ENCODE results near the gene ACTMAP.

DNA sequence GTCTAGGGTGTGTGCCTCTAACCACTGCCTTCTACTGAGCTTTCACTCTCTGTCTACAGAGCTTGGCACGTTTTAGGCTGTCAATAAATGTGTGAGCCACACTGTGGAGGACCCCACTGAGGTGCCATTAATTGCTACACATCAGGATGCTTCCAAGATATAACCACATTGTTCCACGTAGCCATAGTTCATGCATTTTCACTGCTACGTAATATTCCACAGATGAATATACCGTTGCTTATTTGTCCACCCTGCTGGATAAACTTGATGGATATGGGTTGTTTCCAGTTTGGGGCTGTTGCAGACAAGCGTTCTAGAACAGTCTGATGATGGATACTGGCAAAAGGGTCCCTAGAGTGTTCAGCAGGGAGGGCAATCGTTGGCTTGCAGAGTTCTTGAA lies 48.5 kb downstream of the ACTMAP start:
- no peak for TF ChIP-seq EZH2 (IDR thresholded peaks at IDR 0.05)
- TF ChIP-seq, protein P1, sequence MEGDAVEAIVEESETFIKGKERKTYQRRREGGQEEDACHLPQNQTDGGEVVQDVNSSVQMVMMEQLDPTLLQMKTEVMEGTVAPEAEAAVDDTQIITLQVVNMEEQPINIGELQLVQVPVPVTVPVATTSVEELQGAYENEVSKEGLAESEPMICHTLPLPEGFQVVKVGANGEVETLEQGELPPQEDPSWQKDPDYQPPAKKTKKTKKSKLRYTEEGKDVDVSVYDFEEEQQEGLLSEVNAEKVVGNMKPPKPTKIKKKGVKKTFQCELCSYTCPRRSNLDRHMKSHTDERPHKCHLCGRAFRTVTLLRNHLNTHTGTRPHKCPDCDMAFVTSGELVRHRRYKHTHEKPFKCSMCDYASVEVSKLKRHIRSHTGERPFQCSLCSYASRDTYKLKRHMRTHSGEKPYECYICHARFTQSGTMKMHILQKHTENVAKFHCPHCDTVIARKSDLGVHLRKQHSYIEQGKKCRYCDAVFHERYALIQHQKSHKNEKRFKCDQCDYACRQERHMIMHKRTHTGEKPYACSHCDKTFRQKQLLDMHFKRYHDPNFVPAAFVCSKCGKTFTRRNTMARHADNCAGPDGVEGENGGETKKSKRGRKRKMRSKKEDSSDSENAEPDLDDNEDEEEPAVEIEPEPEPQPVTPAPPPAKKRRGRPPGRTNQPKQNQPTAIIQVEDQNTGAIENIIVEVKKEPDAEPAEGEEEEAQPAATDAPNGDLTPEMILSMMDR (IDR thresholded peaks at IDR 0.05 in 2 of 3, conservative IDR thresholded peaks at IDR 0.05 in 1 of 3; ENCODE audit: borderline replicate concordance in 1 of 3, insufficient read depth in 1 of 3, low read depth in 2 of 3, low read length in 2 of 3): no peak
- no peak for TF ChIP-seq ZNF274 (IDR thresholded peaks at IDR 0.05; ENCODE audit: low read depth, low read length)
- TF ChIP-seq POLR2A (IDR thresholded peaks at IDR 0.05; ENCODE audit: borderline replicate concordance, extremely low read depth, insufficient read depth, insufficient read length): no peak
- no peak for TF ChIP-seq REST (IDR thresholded peaks at IDR 0.05; ENCODE audit: low read depth)
- no peak for TF ChIP-seq EZH2phosphoT487 (IDR thresholded peaks at IDR 0.05; ENCODE audit: borderline replicate concordance)
- no peak for TF ChIP-seq POLR2AphosphoS5 (IDR thresholded peaks at IDR 0.05; ENCODE audit: low read depth, low read length)
- TF ChIP-seq ZFX (IDR thresholded peaks at IDR 0.05): no peak
- TF ChIP-seq, protein P2, sequence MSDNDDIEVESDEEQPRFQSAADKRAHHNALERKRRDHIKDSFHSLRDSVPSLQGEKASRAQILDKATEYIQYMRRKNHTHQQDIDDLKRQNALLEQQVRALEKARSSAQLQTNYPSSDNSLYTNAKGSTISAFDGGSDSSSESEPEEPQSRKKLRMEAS (IDR thresholded peaks at IDR 0.05): no peak
- TF ChIP-seq SIN3A (IDR thresholded peaks at IDR 0.05; ENCODE audit: low read depth): no peak
- TF ChIP-seq YY1 (IDR thresholded peaks at IDR 0.05; ENCODE audit: extremely low read depth, insufficient replicate concordance, low read depth, low read length): no peak
- no peak for TF ChIP-seq SP1 (IDR thresholded peaks at IDR 0.05; ENCODE audit: low read depth)
- TF ChIP-seq, protein P3, sequence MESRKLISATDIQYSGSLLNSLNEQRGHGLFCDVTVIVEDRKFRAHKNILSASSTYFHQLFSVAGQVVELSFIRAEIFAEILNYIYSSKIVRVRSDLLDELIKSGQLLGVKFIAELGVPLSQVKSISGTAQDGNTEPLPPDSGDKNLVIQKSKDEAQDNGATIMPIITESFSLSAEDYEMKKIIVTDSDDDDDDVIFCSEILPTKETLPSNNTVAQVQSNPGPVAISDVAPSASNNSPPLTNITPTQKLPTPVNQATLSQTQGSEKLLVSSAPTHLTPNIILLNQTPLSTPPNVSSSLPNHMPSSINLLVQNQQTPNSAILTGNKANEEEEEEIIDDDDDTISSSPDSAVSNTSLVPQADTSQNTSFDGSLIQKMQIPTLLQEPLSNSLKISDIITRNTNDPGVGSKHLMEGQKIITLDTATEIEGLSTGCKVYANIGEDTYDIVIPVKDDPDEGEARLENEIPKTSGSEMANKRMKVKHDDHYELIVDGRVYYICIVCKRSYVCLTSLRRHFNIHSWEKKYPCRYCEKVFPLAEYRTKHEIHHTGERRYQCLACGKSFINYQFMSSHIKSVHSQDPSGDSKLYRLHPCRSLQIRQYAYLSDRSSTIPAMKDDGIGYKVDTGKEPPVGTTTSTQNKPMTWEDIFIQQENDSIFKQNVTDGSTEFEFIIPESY (IDR thresholded peaks at IDR 0.05; ENCODE audit: extremely low read depth, insufficient replicate concordance, low read length): no peak
